Duodenal mucosa (tissue), 2 donors: ENCODE data around the gene DSCAML1.

Experiments used
- H3K27ac ChIP-seq: one replicate; pipeline ENCODE4 v1.7.0; 2013; ENCODE audit warnings: low read depth, low read length
- H3K27me3 ChIP-seq, 2 donors: one replicate each; pipeline ENCODE4 v1.7.0; 2013; ENCODE audit warnings: low read length in 2 of 2, control low read depth in 1 of 2; ENCODE audit not compliant: insufficient read depth in 2 of 2, control insufficient read depth in 1 of 2
- H3K36me3 ChIP-seq, 2 donors: one replicate each; pipeline ENCODE4 v1.7.0; 2013; ENCODE audit warnings: low read length in 2 of 2, control low read depth in 1 of 2; ENCODE audit not compliant: insufficient read depth in 2 of 2, control insufficient read depth in 1 of 2
- H3K4me1 ChIP-seq, 2 donors: one replicate each; pipeline ENCODE4 v1.7.0; 2013; ENCODE audit warnings: low read length in 2 of 2, control low read depth in 1 of 2; ENCODE audit not compliant: insufficient read depth in 2 of 2, control insufficient read depth in 1 of 2
- H3K4me3 ChIP-seq, 2 donors: one replicate each; pipeline ENCODE4 v1.7.0; 2013; ENCODE audit warnings: low read length in 2 of 2, low read depth in 1 of 2
- H3K9ac ChIP-seq, 2 donors: one replicate each; pipeline ENCODE4 v1.7.0; 2013; ENCODE audit warnings: low read length in 2 of 2, low read depth in 1 of 2
- H3K9me3 ChIP-seq, 2 donors: one replicate each; pipeline ENCODE4 v1.7.0; 2013; ENCODE audit warnings: low read length in 2 of 2, control low read depth in 1 of 2; ENCODE audit not compliant: control insufficient read depth in 1 of 2

The DSCAML1 gene

GRCh38 chr11:117541211-117541610, 255.8 kb downstream of the DSCAML1 start:
- H3K27ac ChIP-seq = no peak overlapping the region
- peaks cover 0 to 15% of the 10 kb centered on the region in 2 donors for H3K4me1 ChIP-seq
- no peaks in the 10 kb centered on the region for H3K27me3 ChIP-seq
- no peaks in the 10 kb centered on the region for H3K36me3 ChIP-seq
- H3K9me3 ChIP-seq = no peaks in the 10 kb centered on the region
- no peak overlapping the region for H3K4me3 ChIP-seq
- H3K9ac ChIP-seq = no peak overlapping the region

- Histone ChIP-seq H3K4me3 (no peak overlapping the region), H3K27ac (no peak overlapping the region), H3K36me3 (no peaks in the 10 kb centered on the region), H3K4me1 (peaks cover 0 to 5% of the 10 kb centered on the region in 2 donors), H3K27me3 (no peaks in the 10 kb centered on the region), H3K9me3 (no peaks in the 10 kb centered on the region), H3K9ac (no peak overlapping the region)
Observed at GRCh38 chr11:117538263-117539135, 258.5 kb downstream of the DSCAML1 start.

GRCh38 chr11:117535850-117536411, 261.1 kb downstream of the DSCAML1 start:
- Histone ChIP-seq H3K27me3 (no peaks in the 10 kb centered on the region), H3K4me1 (peaks cover 0 to 5% of the 10 kb centered on the region in 2 donors), H3K36me3 (no peaks in the 10 kb centered on the region), H3K9me3 (no peaks in the 10 kb centered on the region), H3K9ac (no peak overlapping the region), H3K27ac (no peak overlapping the region), H3K4me3 (peak overlapping the region in 1 of 2 donors; percentile 32)

- no peaks in the 10 kb centered on the region for H3K36me3 ChIP-seq
- H3K4me3 ChIP-seq = peak overlapping the region; percentile 32 to 35
- no peak overlapping the region for H3K27ac ChIP-seq
- H3K9ac ChIP-seq = no peak overlapping the region
- no peaks in the 10 kb centered on the region for H3K9me3 ChIP-seq
- peaks cover 0 to 5% of the 10 kb centered on the region in 2 donors for H3K4me1 ChIP-seq
- no peaks in the 10 kb centered on the region for H3K27me3 ChIP-seq
Observed at GRCh38 chr11:117535201-117535849, 261.7 kb downstream of the DSCAML1 start.

GRCh38 chr11:117532568-117532967, 264.4 kb downstream of the DSCAML1 start:
- no peaks in the 10 kb centered on the region for H3K27me3 ChIP-seq
- H3K4me1 ChIP-seq = peaks cover 0 to 5% of the 10 kb centered on the region in 2 donors
- no peaks in the 10 kb centered on the region for H3K9me3 ChIP-seq
- H3K27ac ChIP-seq = no peak overlapping the region
- no peak overlapping the region for H3K4me3 ChIP-seq
- H3K9ac ChIP-seq = no peak overlapping the region
- H3K36me3 ChIP-seq = no peaks in the 10 kb centered on the region

- Histone ChIP-seq H3K27me3 (no peaks in the 10 kb centered on the region), H3K36me3 (no peaks in the 10 kb centered on the region), H3K4me3 (no peak overlapping the region), H3K4me1 (peaks cover 0 to under 1% of the 10 kb centered on the region in 2 donors), H3K27ac (no peak overlapping the region), H3K9ac (no peak overlapping the region), H3K9me3 (no peaks in the 10 kb centered on the region)
Observed at GRCh38 chr11:117529816-117530215, 267.2 kb downstream of the DSCAML1 start.

GRCh38 chr11:117528097-117528721, 268.8 kb downstream of the DSCAML1 start:
- Histone ChIP-seq H3K4me3 (no peak overlapping the region), H3K9me3 (no peaks in the 10 kb centered on the region), H3K27me3 (no peaks in the 10 kb centered on the region), H3K9ac (no peak overlapping the region), H3K4me1 (no peaks in the 10 kb centered on the region), H3K36me3 (no peaks in the 10 kb centered on the region), H3K27ac (no peak overlapping the region)

- no peaks in the 10 kb centered on the region for H3K4me1 ChIP-seq
- H3K27ac ChIP-seq = no peak overlapping the region
- H3K9me3 ChIP-seq = no peaks in the 10 kb centered on the region
- no peaks in the 10 kb centered on the region for H3K36me3 ChIP-seq
- H3K4me3 ChIP-seq = no peak overlapping the region
- H3K27me3 ChIP-seq = no peaks in the 10 kb centered on the region
- no peak overlapping the region for H3K9ac ChIP-seq
Observed at GRCh38 chr11:117527271-117527670, 269.7 kb downstream of the DSCAML1 start.

GRCh38 chr11:117525866-117526542, 271.0 kb downstream of the DSCAML1 start:
- Histone ChIP-seq H3K27ac (no peak overlapping the region), H3K9me3 (no peaks in the 10 kb centered on the region), H3K27me3 (no peaks in the 10 kb centered on the region), H3K36me3 (no peaks in the 10 kb centered on the region), H3K9ac (no peak overlapping the region), H3K4me3 (no peak overlapping the region), H3K4me1 (no peaks in the 10 kb centered on the region)
